HG03378 (cell line): Measurements from ENCODE around the gene NEFH.
"Not testable (repeated sequence)": the region's sequence is repeated elsewhere in the genome, so short reads cannot be mapped to it uniquely, and the experiment has no call there.

Experiments used
- ATAC-seq: cut with Tn5 transposase; IDR thresholded peaks from one replicate; pipeline ENCODE4 v1.9.1; 2021; ENCODE audit warnings: mild to moderate bottlenecking, moderate library complexity; ENCODE audit not compliant: unreplicated experiment

Gene NEFH

GRCh38 chr22:29479417-29480261, at the start of gene NEFH:
NEFH (plus strand) TSS chr22:29480218; CDS start chr22:29480263, 45 bp downstream.
- no peak for ATAC-seq

GRCh38 chr22:29431986-29432385, 48.0 kb upstream of the NEFH start:
- ATAC-seq, result no peak

GRCh38 chr22:29433856-29434255, 46.2 kb upstream of the NEFH start:
- ATAC-seq, result no peak

- ATAC-seq, result no peak
Observed at GRCh38 chr22:29434288-29434687, 45.7 kb upstream of the NEFH start.

- ATAC-seq, result no peak
Observed at GRCh38 chr22:29435236-29436136, 44.5 kb upstream of the NEFH start.

- not testable (repeated sequence) for ATAC-seq
Observed at GRCh38 chr22:29438283-29438682, 41.7 kb upstream of the NEFH start, which contains the start of gene RFPL1. RFPL1 (plus strand) TSS chr22:29438583.

- ATAC-seq, result no peak
Observed at GRCh38 chr22:29442976-29443375, 37.0 kb upstream of the NEFH start.

- ATAC-seq, result no peak
Observed at GRCh38 chr22:29443452-29443851, 36.6 kb upstream of the NEFH start.

- ATAC-seq, result no peak
Observed at GRCh38 chr22:29443861-29444792, 35.9 kb upstream of the NEFH start.

- ATAC-seq, result no peak
Observed at GRCh38 chr22:29445508-29445907, 34.5 kb upstream of the NEFH start.

- no peak for ATAC-seq
Observed at GRCh38 chr22:29447906-29448305, 32.1 kb upstream of the NEFH start.

- ATAC-seq, result no peak
Observed at GRCh38 chr22:29449296-29449875, 30.6 kb upstream of the NEFH start.

- no peak for ATAC-seq
Observed at GRCh38 chr22:29450222-29450621, 29.8 kb upstream of the NEFH start.

GRCh38 chr22:29451863-29452262, 28.2 kb upstream of the NEFH start:
- no peak for ATAC-seq

- ATAC-seq, result no peak
Observed at GRCh38 chr22:29454276-29454675, 25.7 kb upstream of the NEFH start.

- ATAC-seq, result no peak
Observed at GRCh38 chr22:29456211-29456671, 23.8 kb upstream of the NEFH start.

GRCh38 chr22:29457730-29458129, 22.3 kb upstream of the NEFH start:
- no peak for ATAC-seq

GRCh38 chr22:29458551-29458950, 21.5 kb upstream of the NEFH start:
- no peak for ATAC-seq

GRCh38 chr22:29459773-29460172, 20.2 kb upstream of the NEFH start:
- ATAC-seq, result no peak

- ATAC-seq, result no peak
Observed at GRCh38 chr22:29461263-29461662, 18.8 kb upstream of the NEFH start.
